GM12878 (cell line): ENCODE measurements around the gene CDH4.

Experiments used
- CHD4 ChIP-seq: fragments of 200-600 bp; sonication (generic); IDR thresholded peaks from 2 replicates; pipeline ENCODE4 v1.6.1; 2016; ENCODE audit warnings: mild to moderate bottlenecking
- CTCF ChIP-seq, 3 experiments: IDR thresholded peaks in 2 of 3; conservative IDR thresholded peaks in 1 of 3; 2 replicates each; pipeline ENCODE4 v1.5.1; 2011; ENCODE audit warnings: low read depth in 3 of 3, low read length in 3 of 3, mild to moderate bottlenecking in 3 of 3, control low read depth in 2 of 3, moderate library complexity in 2 of 3, inconsistent platforms in 1 of 3, mixed read lengths in 1 of 3; ENCODE audit not compliant: control insufficient read depth in 2 of 3, insufficient read depth in 1 of 3; ENCODE audit errors: extremely low read depth in 1 of 3
- HDAC2 ChIP-seq: fragments of 200-600 bp; sonication (generic); IDR thresholded peaks from 2 replicates; pipeline ENCODE4 v1.6.1; 2017
- MTA2 ChIP-seq: fragments of 450-650 bp; IDR thresholded peaks from 2 replicates; pipeline ENCODE4 v1.6.1; 2016; ENCODE audit warnings: low read depth, mild to moderate bottlenecking, moderate library complexity
- POLR2A ChIP-seq: IDR thresholded peaks from 2 replicates; pipeline ENCODE4 v1.6.1; 2011; ENCODE audit warnings: low read depth, mild to moderate bottlenecking, low read length

- no peak for TF ChIP-seq CTCF (IDR thresholded peaks at IDR 0.05 in 2 of 3, conservative IDR thresholded peaks at IDR 0.05 in 1 of 3; ENCODE audit: control insufficient read depth in 2 of 3, extremely low read depth in 1 of 3, insufficient read depth in 1 of 3, low read depth in 3 of 3, low read length in 3 of 3)
- no peak for TF ChIP-seq POLR2A
- no peak for TF ChIP-seq CHD4
- TF ChIP-seq MTA2: no peak
- no peak for TF ChIP-seq HDAC2
Measured at GRCh38 chr20:61621035-61621730, 369.1 kb downstream of the CDH4 start.
